Skeletal muscle tissue (tissue), 4 donors: ENCODE data around the gene COL9A2. TPM values are rescaled to one million over a fixed set of nuclear protein-coding genes. Genes with fewer than 3 reads are reported as not detected.
A peak's percentile ranks its signal among the peaks of the same experiment; 100 is the strongest.
"Not testable (repeated sequence)": the region's sequence is repeated elsewhere in the genome, so short reads cannot be mapped to it uniquely, and the experiment has no call there.

Experiments
- H3K27ac ChIP-seq: one replicate; pipeline ENCODE4 v1.7.0; 2013; ENCODE audit warnings: mild to moderate bottlenecking, low read depth, low read length, inconsistent platforms
- H3K27me3 ChIP-seq, 3 donors: one replicate each; pipeline ENCODE4 v1.7.0; 2013; ENCODE audit warnings: low read length in 3 of 3; ENCODE audit not compliant: control insufficient read depth in 3 of 3, insufficient read depth in 3 of 3
- H3K36me3 ChIP-seq, 3 donors: one replicate each; pipeline ENCODE4 v1.7.0; 2013; ENCODE audit warnings: low read length in 3 of 3; ENCODE audit not compliant: control insufficient read depth in 3 of 3, insufficient read depth in 3 of 3
- H3K4me1 ChIP-seq, 3 donors: one replicate each; pipeline ENCODE4 v1.7.0; 2013; ENCODE audit warnings: low read length in 3 of 3, mild to moderate bottlenecking in 3 of 3; ENCODE audit not compliant: control insufficient read depth in 3 of 3, insufficient read depth in 3 of 3
- H3K4me3 ChIP-seq, 3 donors: one replicate each; pipeline ENCODE4 v1.7.0; 2013; ENCODE audit warnings: low read length in 3 of 3
- H3K9ac ChIP-seq, 3 donors: one replicate each; pipeline ENCODE4 v1.7.0; 2013; ENCODE audit warnings: low read length in 3 of 3, mild to moderate bottlenecking in 3 of 3, moderate library complexity in 2 of 3, low read depth in 1 of 3
- H3K9me3 ChIP-seq, 3 donors: one replicate each; pipeline ENCODE4 v1.7.0; 2013; ENCODE audit warnings: low read length in 3 of 3; ENCODE audit not compliant: control insufficient read depth in 3 of 3
- total RNA-seq: library from RNA; depleted of rRNA; stranded (reverse); fragments of >200 nt; gene quantifications from one replicate; pipeline ENCODE4 v1.2.3, GENCODE V29; 2014
- donor health status: Osteomylitis.

Gene COL9A2
- total RNA-seq, 1 donor from 2014 or later, result 7.8 TPM

DNA sequence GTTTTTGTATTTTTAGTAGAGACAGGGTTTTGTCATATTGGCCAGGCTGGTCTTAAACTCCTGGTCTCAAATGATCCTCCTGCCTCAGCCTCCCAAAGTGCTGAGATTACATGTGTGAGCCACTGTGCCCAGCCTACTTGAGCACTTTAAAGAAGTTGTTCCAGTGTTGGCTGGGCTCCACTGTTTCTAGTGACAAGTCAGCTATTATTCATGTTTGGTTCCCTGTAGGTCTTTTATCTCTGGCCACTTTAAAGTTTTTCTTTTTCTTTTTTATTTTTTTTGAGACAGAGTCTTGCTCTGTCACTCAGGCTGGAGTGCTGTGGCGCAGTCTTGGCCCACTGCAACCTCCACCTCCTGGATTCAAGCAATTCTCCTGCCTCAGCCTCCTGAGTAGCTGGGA lies 14.3 kb upstream of the COL9A2 start:
- not testable (repeated sequence) for H3K4me3 ChIP-seq, H3K9me3 ChIP-seq, H3K4me1 ChIP-seq

DNA sequence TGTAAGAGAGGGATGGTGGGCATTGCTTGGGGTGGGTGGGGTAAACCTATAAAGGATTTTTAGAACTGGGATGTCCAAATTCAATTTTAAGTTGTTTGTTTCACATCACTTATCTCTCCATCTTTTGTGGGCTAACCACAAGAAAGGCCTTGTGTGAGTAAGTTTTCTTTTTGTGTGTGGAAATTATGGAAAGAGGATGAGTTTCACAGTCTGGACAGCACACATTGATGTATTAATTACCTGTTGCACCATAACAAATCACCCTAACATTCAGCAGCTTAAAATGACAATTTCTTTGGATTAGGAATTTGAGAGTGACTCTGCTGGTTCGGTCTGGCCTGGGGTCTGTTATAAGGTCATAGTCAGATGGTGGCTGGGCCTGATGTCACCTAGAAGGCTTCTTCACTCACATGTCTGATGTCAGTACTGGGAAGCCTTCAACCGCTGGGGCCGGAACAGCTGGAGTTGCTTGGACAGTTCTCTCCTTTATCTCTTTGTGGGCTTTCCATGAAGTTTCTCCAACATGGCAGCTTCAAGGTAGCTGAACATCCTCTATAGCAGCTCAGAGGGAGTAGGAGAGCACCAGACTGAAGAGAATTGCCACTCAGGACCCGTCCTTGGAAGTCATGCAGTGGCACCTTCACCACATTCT lies 2.0 kb upstream of the COL9A2 start:
- Histone ChIP-seq H3K9me3 (no peaks in the 10 kb centered on the region), H3K36me3 (no peaks in the 10 kb centered on the region), H3K27me3 (peaks cover 24 to 41% (median 34%) of the 10 kb centered on the region in 3 donors)

More for the DNA sequence above, 14.3 kb upstream of the COL9A2 start:
- H3K27ac ChIP-seq, H3K36me3 ChIP-seq, H3K27me3 ChIP-seq, H3K9ac ChIP-seq: not testable (repeated sequence)

DNA sequence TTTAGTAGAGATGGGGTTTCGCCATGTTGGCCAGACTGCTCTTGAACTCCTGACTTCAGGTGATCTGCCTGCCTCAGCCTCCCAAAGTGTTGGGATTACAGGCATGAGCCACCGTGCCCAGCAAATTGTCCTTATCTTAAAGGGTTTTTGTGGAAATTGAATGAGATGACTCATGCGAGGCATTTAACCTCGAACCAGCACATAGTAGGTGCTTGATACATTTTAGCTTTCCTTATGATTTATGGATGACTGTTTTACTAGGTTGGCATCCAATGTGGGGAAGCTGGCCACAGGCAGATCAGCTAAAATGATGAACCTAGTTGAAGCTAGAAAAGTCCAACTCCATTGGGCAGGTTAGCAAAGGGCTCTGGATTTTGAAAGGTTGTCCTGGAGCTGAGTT lies 1.4 kb upstream of the COL9A2 start:
- Histone ChIP-seq H3K4me3 (no peak overlapping the region), H3K27ac (no peak overlapping the region), H3K27me3 (peaks cover 24 to 41% (median 34%) of the 10 kb centered on the region in 3 donors), H3K9me3 (no peaks in the 10 kb centered on the region), H3K9ac (no peak overlapping the region), H3K4me1 (peaks cover 12 to 19% (median 16%) of the 10 kb centered on the region in 3 donors), H3K36me3 (no peaks in the 10 kb centered on the region)

More for the DNA sequence above, 2.0 kb upstream of the COL9A2 start:
- H3K27ac ChIP-seq, result no peak overlapping the region
- no peak overlapping the region for H3K4me3 ChIP-seq
- H3K4me1 ChIP-seq, result peaks cover 12 to 19% (median 16%) of the 10 kb centered on the region in 3 donors
- no peak overlapping the region for H3K9ac ChIP-seq

DNA sequence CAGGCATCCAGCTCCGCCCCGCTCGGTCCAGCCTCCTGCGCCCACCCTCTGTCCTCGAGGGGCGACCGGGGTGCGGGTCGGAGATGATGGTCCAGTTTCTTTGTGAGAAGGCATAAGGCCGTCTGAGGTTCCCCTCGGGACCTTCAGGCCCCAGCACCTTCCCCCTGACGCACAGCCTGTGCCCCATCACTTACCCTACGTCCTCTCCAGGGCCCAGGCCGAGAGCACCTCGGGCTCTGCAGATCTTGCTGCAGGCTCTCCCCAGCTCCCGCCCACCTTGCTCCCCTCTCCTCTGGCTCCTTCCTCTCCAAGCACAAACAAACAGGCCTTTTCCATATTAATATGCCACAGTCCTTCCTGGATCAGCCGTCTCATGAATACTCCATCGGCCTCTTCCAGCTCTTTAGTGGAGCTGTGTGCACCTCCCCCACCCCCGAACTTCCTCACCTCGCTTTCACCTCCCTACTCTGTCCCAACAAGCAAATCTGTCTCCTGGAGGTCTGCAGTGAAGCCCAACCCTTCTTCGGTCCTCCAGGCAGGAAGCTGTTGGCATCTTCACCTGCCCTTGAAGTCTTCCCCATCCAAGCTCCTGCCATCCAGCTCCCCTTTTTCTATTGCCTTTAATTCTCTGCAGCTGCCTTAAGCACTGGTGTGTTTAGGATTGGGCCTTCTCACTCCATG lies 448 bp upstream of the COL9A2 start:
- no peak overlapping the region for H3K27ac ChIP-seq
- no peak overlapping the region for H3K4me3 ChIP-seq
- peaks cover 24 to 41% (median 34%) of the 10 kb centered on the region in 3 donors for H3K27me3 ChIP-seq
- H3K36me3 ChIP-seq, result no peaks in the 10 kb centered on the region
- no peak overlapping the region for H3K9ac ChIP-seq
- no peaks in the 10 kb centered on the region for H3K9me3 ChIP-seq
- peaks cover 12 to 19% (median 16%) of the 10 kb centered on the region in 3 donors for H3K4me1 ChIP-seq

DNA sequence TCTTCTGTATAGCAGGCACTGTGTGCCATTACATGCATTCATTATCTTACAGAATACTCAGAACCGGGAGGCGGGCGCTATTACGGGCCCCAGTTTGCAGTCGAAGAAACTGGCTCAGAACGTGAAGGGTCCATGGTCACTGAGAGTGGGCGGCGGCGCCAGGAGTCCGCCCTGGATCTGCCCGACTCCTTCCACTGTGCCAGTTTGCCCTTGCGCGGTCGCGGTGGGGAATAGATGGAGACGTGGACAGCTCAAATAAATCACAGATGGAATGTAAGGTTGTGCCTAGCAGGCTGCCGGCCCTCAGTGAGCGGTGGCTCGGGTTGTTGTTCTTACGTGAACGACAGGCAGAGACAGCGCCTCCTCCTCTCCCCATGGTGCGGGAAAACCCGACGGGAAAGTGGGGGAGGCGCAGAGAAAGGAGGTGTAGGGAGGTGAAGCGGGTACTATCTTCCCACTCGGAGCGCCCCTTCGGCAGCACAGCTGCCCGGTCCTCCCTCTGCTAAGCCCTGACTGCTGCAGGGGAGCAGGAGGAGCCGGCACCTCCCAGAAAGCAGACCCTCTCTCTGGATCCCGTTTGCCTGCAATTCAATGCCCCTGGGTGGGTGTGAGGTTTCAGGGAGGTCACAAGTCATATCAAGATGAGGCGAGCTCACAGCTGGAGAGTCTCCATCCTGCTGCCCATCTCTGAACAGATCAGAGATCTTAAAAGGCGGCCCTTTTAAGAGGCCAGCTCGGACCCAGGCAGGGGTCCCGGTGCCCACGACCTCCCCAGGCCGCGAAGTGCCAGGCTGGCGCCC lies 1.1 kb downstream of the COL9A2 start:
- peak overlapping the region; percentile 26 to 63 (median 54) for H3K4me3 ChIP-seq
- no peaks in the 10 kb centered on the region for H3K9me3 ChIP-seq
- peak overlapping the region in 2 of 3 donors; percentile 4 to 40 for H3K9ac ChIP-seq
- peaks cover 24 to 41% (median 34%) of the 10 kb centered on the region in 3 donors for H3K27me3 ChIP-seq
- no peak overlapping the region for H3K27ac ChIP-seq
- H3K36me3 ChIP-seq, result no peaks in the 10 kb centered on the region
- H3K4me1 ChIP-seq, result peaks cover 12 to 19% (median 16%) of the 10 kb centered on the region in 3 donors

DNA sequence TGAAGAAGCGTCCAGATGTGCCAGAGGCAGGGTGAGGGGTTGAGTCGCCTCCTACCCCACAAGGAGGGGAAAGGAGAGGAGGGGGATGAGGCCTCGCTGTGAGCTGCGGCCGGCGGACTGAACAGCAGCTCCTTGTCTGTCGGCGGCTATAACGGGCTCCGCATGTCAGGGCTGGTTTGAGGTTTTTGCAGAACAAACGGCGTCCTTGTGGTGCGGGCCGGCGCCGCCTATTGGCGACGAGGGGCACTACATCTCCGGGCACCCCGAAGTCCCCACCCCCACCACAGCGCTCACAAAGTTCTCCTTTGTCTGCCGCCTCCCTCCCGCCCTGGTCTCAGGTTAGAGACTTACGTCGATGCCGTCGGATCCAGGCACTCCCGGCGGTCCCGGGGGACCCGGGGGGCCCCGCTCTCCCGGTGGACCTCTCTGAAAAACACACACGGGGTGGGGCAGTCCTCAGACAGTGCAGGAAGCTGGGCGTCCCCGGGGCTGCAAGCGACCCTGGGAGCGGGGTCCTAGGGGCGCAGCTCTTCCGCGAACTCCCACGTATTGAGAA lies 1.8 kb downstream of the COL9A2 start:
- Histone ChIP-seq H3K27ac (no peak overlapping the region), H3K9me3 (no peaks in the 10 kb centered on the region), H3K4me3 (peak overlapping the region; percentile 26 to 63 (median 54)), H3K36me3 (no peaks in the 10 kb centered on the region), H3K9ac (peak overlapping the region in 1 of 3 donors; percentile 62), H3K27me3 (peaks cover 24 to 41% (median 34%) of the 10 kb centered on the region in 3 donors), H3K4me1 (peaks cover 12 to 19% (median 16%) of the 10 kb centered on the region in 3 donors)

DNA sequence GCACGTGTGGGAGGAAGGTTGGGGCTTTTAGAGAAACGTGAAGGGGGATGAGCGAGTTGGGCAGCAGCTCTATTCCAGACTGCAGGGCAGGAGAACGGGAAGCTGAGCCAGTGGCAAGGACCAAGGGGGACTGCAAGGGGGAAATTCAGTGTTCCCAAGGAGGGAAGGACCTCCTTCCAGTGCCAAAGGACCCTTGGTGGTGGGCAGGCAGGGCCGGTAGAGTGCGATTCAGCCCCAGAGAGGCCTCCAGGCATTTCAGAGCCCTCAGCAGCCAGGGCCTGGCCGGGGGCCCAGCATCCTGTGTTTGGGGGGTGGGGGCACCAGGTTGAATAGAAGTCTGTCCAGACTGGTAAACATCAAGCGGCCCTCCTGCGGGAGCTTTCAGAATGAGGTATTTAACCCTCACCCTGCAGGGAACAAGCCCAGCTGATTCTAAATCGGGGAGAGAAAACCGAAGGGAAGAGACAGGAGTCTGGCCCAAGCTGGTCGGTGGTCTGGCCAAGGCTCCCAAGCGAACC lies 2.3 kb downstream of the COL9A2 start:
- peak overlapping the region; percentile 26 to 63 (median 51) for H3K4me3 ChIP-seq
- H3K27me3 ChIP-seq, result peaks cover 24 to 41% (median 34%) of the 10 kb centered on the region in 3 donors
- H3K9me3 ChIP-seq, result no peaks in the 10 kb centered on the region
- peak overlapping the region in 1 of 3 donors; percentile 62 for H3K9ac ChIP-seq
- H3K4me1 ChIP-seq, result peaks cover 12 to 19% (median 16%) of the 10 kb centered on the region in 3 donors
- H3K36me3 ChIP-seq, result no peaks in the 10 kb centered on the region
- H3K27ac ChIP-seq, result no peak overlapping the region

DNA sequence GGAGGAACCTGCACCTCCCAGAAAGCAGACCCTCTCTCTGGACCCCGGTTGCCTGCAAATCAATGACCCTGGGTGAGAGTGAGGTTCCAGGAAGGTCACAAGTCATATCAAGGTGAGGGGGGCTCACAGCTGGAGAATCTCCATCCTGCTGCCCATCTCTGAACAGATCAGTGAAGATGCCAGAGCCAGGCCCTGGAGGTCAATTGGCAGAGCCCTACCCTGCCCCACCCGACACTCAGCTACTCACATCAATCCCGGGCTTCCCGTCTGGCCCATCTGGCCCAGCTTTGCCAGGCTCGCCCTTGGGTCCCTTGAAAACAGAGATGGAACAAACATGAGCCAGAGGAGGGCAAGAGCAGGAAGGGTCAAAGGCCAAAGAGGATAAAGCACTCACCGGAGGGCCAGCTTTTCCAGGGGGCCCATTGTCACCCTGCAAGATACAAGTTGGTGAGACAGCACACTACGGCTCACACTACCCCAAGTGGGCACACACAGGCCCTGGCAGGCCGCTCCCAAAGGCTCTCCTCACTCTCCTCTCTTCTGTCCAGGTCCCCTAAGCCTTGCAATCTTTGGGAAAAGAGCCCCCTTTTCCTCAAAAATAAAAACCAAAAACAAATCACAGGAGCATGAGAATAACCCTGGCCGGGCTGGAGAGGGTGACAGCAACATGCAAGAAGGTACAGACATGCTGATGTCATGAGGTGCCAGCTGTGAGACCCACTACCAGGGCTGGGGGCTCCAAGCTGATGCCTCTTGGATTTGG lies 2.9 kb downstream of the COL9A2 start:
- Histone ChIP-seq H3K27me3 (peaks cover 24 to 37% (median 30%) of the 10 kb centered on the region in 3 donors), H3K9ac (no peak overlapping the region), H3K4me1 (peaks cover 12 to 19% (median 16%) of the 10 kb centered on the region in 3 donors), H3K4me3 (no peak overlapping the region), H3K36me3 (no peaks in the 10 kb centered on the region), H3K27ac (no peak overlapping the region), H3K9me3 (no peaks in the 10 kb centered on the region)
